Caco-2 (cell line): ENCODE measurements around the gene DOK1. TPM values are rescaled to one million over a fixed set of nuclear protein-coding genes. Genes with fewer than 3 reads are reported as not detected.

Experiments
- BruUV-seq: library from RNA; stranded (reverse); fragments of 400-500 nt; replicated peaks from 2 replicates; lab custom pipeline; 2021; lab: Mats Ljungman, UMichigan
- CTCF ChIA-PET: fragments of 300-600 bp; sonication (Branson Sonifier 250); formaldehyde crosslinking; loops from one replicate; lab custom pipeline; 2022; ENCODE audit warnings: antibody characterized with exemption; lab: Charles Lee
- POLR2A ChIA-PET: fragments of 300-600 bp; sonication (Branson Sonifier 250); formaldehyde crosslinking; loops from one replicate; lab custom pipeline; 2022; ENCODE audit warnings: antibody characterized with exemption; lab: Charles Lee
- DNase-seq, 2 experiments: peaks; one replicate each; pipeline versions ENCODE4 v3.0.0 to v3.0.0-alpha.2; 2020 to 2022
- H3K27me3 ChIP-seq: replicated peaks from 2 replicates; pipeline ENCODE4 v1.6.0; 2011; ENCODE audit warnings: low read length; ENCODE audit not compliant: control insufficient read depth, insufficient read depth
- H3K36me3 ChIP-seq: 2 replicates; pipeline ENCODE4 v1.5.1; 2011; ENCODE audit warnings: low read length; ENCODE audit not compliant: control insufficient read depth, insufficient read depth
- H3K4me1 ChIP-seq: fragments of 250-450 bp; sonication (Bioruptor Pico); 2 replicates; pipeline ENCODE4 v1.5.1; 2020; ENCODE audit warnings: mild to moderate bottlenecking
- H3K4me3 ChIP-seq: 2 replicates; pipeline ENCODE4 v1.5.1; 2011; ENCODE audit warnings: low read depth, mild to moderate bottlenecking, control low read depth, low read length
- H3K9me3 ChIP-seq: fragments of 250-450 bp; sonication (Bioruptor Pico); 2 replicates; pipeline ENCODE4 v1.5.1; 2020; ENCODE audit warnings: mild to moderate bottlenecking, moderate library complexity
- H3K27ac Mint-ChIP-seq: one replicate; pipeline ENCODE4 v1.8.0; 2022; ENCODE audit warnings: mixed read lengths; ENCODE audit not compliant: unreplicated experiment
- H3K27me3 Mint-ChIP-seq: one replicate; pipeline ENCODE4 v1.8.0; 2022; ENCODE audit warnings: mixed read lengths; ENCODE audit not compliant: insufficient read depth, unreplicated experiment
- H3K36me3 Mint-ChIP-seq: one replicate; pipeline ENCODE4 v1.8.0; 2022; ENCODE audit warnings: mild to moderate bottlenecking, mixed read lengths; ENCODE audit not compliant: insufficient read depth, unreplicated experiment
- H3K4me1 Mint-ChIP-seq: one replicate; pipeline ENCODE4 v1.8.0; 2022; ENCODE audit warnings: low read depth, mixed read lengths; ENCODE audit not compliant: unreplicated experiment
- H3K4me3 Mint-ChIP-seq: one replicate; pipeline ENCODE4 v1.8.0; 2022; ENCODE audit warnings: mild to moderate bottlenecking, moderate library complexity, mixed read lengths; ENCODE audit not compliant: unreplicated experiment
- H3K9me3 Mint-ChIP-seq: one replicate; pipeline ENCODE4 v1.8.0; 2022; ENCODE audit warnings: mixed read lengths; ENCODE audit not compliant: unreplicated experiment
- intact Hi-C: fragments of 100-400 bp; cut with micrococcal nuclease; formaldehyde crosslinking; loops from one replicate; pipeline ENCODE4 v1.10.0; 2022; ENCODE audit not compliant: unreplicated experiment
- total RNA-seq: library from RNA; stranded (reverse); gene quantifications from 2 replicates; pipeline ENCODE4 v1.2.3, GENCODE V29; 2022
- TF ChIP-seq, protein P1 (sequence below), 2 experiments: fragments of 200-600 bp in 1 of 2; IDR thresholded peaks; 1 replicate in 1 of 2; 2 replicates in 1 of 2; pipeline versions ENCODE4 v1.5.1 to v1.8.0; 2011 to 2022; ENCODE audit warnings: antibody characterized with exemption in 1 of 2, control low read depth in 1 of 2, inconsistent platforms in 1 of 2, low read depth in 1 of 2, low read length in 1 of 2, mild to moderate bottlenecking in 1 of 2, moderate library complexity in 1 of 2; ENCODE audit not compliant: insufficient read depth in 1 of 2, severe bottlenecking in 1 of 2, unreplicated experiment in 1 of 2

DOK1 gene
- total RNA-seq, 1 experiment from 2014 or later = 5.1 TPM

DNA sequence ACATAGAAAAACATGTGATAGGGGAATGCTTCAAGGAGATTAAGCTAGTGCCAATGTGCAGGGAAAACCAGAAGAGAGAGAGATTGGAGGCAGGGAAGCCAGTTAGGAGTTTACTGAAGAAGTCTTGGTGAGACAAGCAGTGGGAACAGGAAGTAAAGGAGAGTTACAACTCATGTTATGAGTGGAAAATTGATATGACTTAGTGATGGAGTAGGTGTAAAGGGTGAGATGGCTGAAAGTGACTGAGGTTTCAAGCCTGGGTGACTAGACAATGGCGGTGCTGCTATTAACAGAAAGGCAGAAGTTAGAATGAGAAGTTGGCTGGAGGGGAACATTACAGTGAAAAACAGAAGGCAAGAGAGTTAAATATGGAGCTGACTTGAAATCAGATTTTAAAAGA is 16.5 kb downstream of the DOK1 start:
- ChIA-PET POLR2A (no interaction called here), CTCF (no interaction called here)
- Histone ChIP-seq H3K4me3 (no peak overlapping the region), H3K4me1 (no peaks in the 10 kb centered on the region), H3K36me3 (no peaks in the 10 kb centered on the region), H3K9me3 (no peaks in the 10 kb centered on the region), H3K27me3 (no peaks in the 10 kb centered on the region)
- Mint-ChIP-seq H3K27ac (no peak overlapping the region), H3K4me1 (no peaks in the 10 kb centered on the region), H3K9me3 (no peaks in the 10 kb centered on the region), H3K4me3 (no peak overlapping the region), H3K27me3 (peaks cover 13% of the 10 kb centered on the region), H3K36me3 (no peaks in the 10 kb centered on the region)
- no peak for DNase-seq
- TF ChIP-seq, protein P1, sequence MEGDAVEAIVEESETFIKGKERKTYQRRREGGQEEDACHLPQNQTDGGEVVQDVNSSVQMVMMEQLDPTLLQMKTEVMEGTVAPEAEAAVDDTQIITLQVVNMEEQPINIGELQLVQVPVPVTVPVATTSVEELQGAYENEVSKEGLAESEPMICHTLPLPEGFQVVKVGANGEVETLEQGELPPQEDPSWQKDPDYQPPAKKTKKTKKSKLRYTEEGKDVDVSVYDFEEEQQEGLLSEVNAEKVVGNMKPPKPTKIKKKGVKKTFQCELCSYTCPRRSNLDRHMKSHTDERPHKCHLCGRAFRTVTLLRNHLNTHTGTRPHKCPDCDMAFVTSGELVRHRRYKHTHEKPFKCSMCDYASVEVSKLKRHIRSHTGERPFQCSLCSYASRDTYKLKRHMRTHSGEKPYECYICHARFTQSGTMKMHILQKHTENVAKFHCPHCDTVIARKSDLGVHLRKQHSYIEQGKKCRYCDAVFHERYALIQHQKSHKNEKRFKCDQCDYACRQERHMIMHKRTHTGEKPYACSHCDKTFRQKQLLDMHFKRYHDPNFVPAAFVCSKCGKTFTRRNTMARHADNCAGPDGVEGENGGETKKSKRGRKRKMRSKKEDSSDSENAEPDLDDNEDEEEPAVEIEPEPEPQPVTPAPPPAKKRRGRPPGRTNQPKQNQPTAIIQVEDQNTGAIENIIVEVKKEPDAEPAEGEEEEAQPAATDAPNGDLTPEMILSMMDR (IDR thresholded peaks at IDR 0.05; ENCODE audit: insufficient read depth in 1 of 2, low read depth in 1 of 2, low read length in 1 of 2, severe bottlenecking in 1 of 2, unreplicated experiment in 1 of 2) = no peak
- no TSS peak for BruUV-seq
- intact Hi-C loops = no loop called here

DNA sequence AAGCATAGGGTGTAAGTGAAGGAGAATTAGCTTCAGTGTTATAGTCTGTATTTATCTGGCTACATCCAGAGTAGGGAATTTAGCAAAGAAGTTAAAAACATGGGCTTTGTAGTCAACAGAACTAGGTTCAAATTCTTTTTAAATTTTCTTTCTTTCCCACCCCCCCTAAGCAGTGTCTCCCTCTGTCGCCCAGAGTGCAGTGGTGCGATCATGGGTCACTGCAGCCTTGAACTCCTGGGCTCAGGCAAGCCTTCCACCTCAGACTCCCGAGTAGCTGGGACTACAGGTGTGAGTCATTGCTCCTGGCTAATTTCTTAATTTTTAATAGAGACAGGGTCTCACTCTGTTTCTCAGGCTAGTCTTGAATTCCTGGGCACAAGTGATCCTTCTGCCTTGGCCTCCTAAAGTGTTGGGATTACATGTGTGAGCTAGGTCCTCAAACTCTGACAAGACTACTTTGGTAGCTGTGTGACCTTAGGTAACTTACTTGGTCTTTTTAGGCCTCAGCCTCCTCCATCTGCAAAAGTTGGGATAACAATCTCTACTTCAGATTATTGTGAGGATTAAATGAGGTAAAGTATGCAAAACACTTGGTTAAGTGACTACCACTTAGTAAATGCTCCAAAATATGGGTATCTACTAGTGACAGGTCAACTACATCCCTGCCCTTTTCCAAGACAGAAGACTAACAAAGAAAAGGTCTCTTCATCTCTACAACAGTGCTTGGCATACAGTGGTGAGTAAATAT is 17.8 kb downstream of the DOK1 start:
- Mint-ChIP-seq H3K4me3 (no peak overlapping the region), H3K27me3 (peaks cover 11% of the 10 kb centered on the region), H3K4me1 (no peaks in the 10 kb centered on the region), H3K27ac (no peak overlapping the region), H3K9me3 (no peaks in the 10 kb centered on the region), H3K36me3 (no peaks in the 10 kb centered on the region)
- TF ChIP-seq, protein P1 (IDR thresholded peaks at IDR 0.05; ENCODE audit: insufficient read depth in 1 of 2, low read depth in 1 of 2, low read length in 1 of 2, severe bottlenecking in 1 of 2, unreplicated experiment in 1 of 2) = peak in 1 of 2 experiments; percentile 12
- Histone ChIP-seq H3K27me3 (no peaks in the 10 kb centered on the region), H3K36me3 (no peaks in the 10 kb centered on the region), H3K9me3 (no peaks in the 10 kb centered on the region), H3K4me1 (no peaks in the 10 kb centered on the region), H3K4me3 (no peak overlapping the region)
- no TSS peak for BruUV-seq
- ChIA-PET CTCF (no interaction called here), POLR2A (no interaction called here)
- intact Hi-C loops = no loop called here
- no peak for DNase-seq

DNA sequence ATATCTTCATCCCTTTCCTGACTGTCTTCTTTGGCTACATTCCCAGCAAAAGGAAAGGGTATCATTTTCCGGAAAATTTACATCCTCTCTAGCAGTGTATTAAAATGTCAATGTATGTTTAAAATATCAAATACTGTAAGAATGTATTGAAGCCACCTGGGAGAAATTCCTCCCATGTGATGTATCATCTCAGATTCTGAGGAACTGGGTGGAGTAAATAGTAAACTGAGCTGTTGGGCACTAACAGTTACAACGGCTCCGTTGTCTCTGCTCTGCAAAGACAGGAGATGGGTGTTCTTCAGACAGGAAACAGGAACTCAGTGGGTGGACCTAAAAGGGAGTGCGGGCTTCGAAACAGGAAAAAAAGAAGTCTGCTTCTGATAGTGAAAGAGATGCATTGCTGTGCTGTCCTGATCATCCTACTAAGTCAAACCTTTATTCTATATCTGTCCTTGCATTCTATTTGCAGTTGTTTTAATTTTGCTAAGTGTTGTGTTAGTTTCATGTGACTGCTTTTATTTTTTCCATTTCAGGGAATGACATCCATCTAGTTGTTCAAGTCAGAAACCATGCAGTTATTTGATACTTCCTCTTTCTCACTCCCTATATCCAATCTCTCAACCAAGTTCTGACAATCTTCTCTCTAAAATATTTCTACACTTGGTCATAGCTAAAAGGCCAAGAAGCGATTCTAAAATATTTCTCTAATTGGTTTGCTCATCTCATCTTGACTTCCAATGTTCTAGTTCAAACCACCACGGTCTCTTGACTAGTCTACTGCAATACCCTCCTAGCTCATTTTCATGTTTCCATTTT is 19.4 kb downstream of the DOK1 start:
- TF ChIP-seq, protein P1 (IDR thresholded peaks at IDR 0.05; ENCODE audit: insufficient read depth in 1 of 2, low read depth in 1 of 2, low read length in 1 of 2, severe bottlenecking in 1 of 2, unreplicated experiment in 1 of 2) = no peak
- intact Hi-C loops = no loop called here
- H3K36me3 ChIP-seq = no peaks in the 10 kb centered on the region
- H3K4me3 Mint-ChIP-seq = no peak overlapping the region
- no peaks in the 10 kb centered on the region for H3K36me3 Mint-ChIP-seq
- no peak overlapping the region for H3K27ac Mint-ChIP-seq
- no TSS peak for BruUV-seq
- H3K4me1 ChIP-seq = no peaks in the 10 kb centered on the region
- no peak overlapping the region for H3K4me3 ChIP-seq
- no peak for DNase-seq
- POLR2A ChIA-PET = no interaction called here
- no peaks in the 10 kb centered on the region for H3K9me3 Mint-ChIP-seq
- no peaks in the 10 kb centered on the region for H3K4me1 Mint-ChIP-seq
- H3K27me3 Mint-ChIP-seq = peaks cover 2% of the 10 kb centered on the region
- CTCF ChIA-PET = interaction anchor here (1.0 kb wide), 1 partner anchor 11 kb away, joined by 3 read pairs; no protein-coding TSS in a partner anchor
- H3K9me3 ChIP-seq = no peaks in the 10 kb centered on the region
- H3K27me3 ChIP-seq = no peaks in the 10 kb centered on the region
